Central memory CD8-positive, alpha-beta T cell (primary cell): ENCODE results near the gene YWHAB.
A peak's percentile ranks its signal among the peaks of the same experiment; 100 is the strongest.

Source experiments
- ATAC-seq: fragments of 150-1000 bp; cut with Tn5 transposase; replicated peaks from 2 replicates; pipeline ENCODE4 v1.10.0; 2022; ENCODE audit warnings: mild to moderate bottlenecking, moderate FRiP score, moderate number of reproducible peaks; ENCODE audit not compliant: poor library complexity, severe bottlenecking; ENCODE audit errors: extremely low read depth
- DNase-seq, 2 donors: peaks; one replicate each; pipeline ENCODE4 v3.0.0; 2021; ENCODE audit warnings: low spot score in 2 of 2
- H3K27ac Mint-ChIP-seq: one replicate; pipeline ENCODE4 v1.8.0; 2022; ENCODE audit warnings: low read depth, mild to moderate bottlenecking, moderate library complexity, mixed read lengths
- H3K27me3 Mint-ChIP-seq: one replicate; pipeline ENCODE4 v1.8.0; 2022; ENCODE audit warnings: mixed read lengths
- H3K36me3 Mint-ChIP-seq: one replicate; pipeline ENCODE4 v1.8.0; 2022; ENCODE audit warnings: mild to moderate bottlenecking, moderate library complexity, mixed read lengths; ENCODE audit not compliant: insufficient read depth
- H3K4me1 Mint-ChIP-seq: one replicate; pipeline ENCODE4 v1.8.0; 2022; ENCODE audit warnings: mixed read lengths
- H3K4me3 Mint-ChIP-seq: one replicate; pipeline ENCODE4 v1.8.0; 2022; ENCODE audit warnings: mild to moderate bottlenecking, moderate library complexity, mixed read lengths
- H3K9me3 Mint-ChIP-seq: one replicate; pipeline ENCODE4 v1.8.0; 2022; ENCODE audit warnings: mixed read lengths

The YWHAB gene

GRCh38 chr20:44952731-44953130 lies 67.2 kb downstream of the YWHAB start:
- ATAC-seq (no peak), DNase-seq (no peak)
- H3K4me3 Mint-ChIP-seq: no peak overlapping the region
- no peaks in the 10 kb centered on the region for H3K27me3 Mint-ChIP-seq
- H3K36me3 Mint-ChIP-seq: peaks cover 45% of the 10 kb centered on the region
- no peaks in the 10 kb centered on the region for H3K9me3 Mint-ChIP-seq
- H3K27ac Mint-ChIP-seq: peak overlapping the region; percentile 9
- H3K4me1 Mint-ChIP-seq: peaks cover 37% of the 10 kb centered on the region

GRCh38 chr20:44954211-44954610 lies 68.7 kb downstream of the YWHAB start:
- H3K36me3 Mint-ChIP-seq: peaks cover 39% of the 10 kb centered on the region
- no peaks in the 10 kb centered on the region for H3K9me3 Mint-ChIP-seq
- DNase-seq (no peak), ATAC-seq (no peak)
- no peak overlapping the region for H3K4me3 Mint-ChIP-seq
- H3K27me3 Mint-ChIP-seq: no peaks in the 10 kb centered on the region
- H3K27ac Mint-ChIP-seq: peak overlapping the region; percentile 13
- H3K4me1 Mint-ChIP-seq: peaks cover 52% of the 10 kb centered on the region

GRCh38 chr20:44955270-44955669 lies 69.8 kb downstream of the YWHAB start:
- ATAC-seq (no peak), DNase-seq (no peak)
- Mint-ChIP-seq H3K4me1 (peaks cover 55% of the 10 kb centered on the region), H3K4me3 (no peak overlapping the region), H3K27ac (no peak overlapping the region), H3K36me3 (peaks cover 38% of the 10 kb centered on the region), H3K9me3 (no peaks in the 10 kb centered on the region), H3K27me3 (no peaks in the 10 kb centered on the region)

- Mint-ChIP-seq H3K9me3 (no peaks in the 10 kb centered on the region), H3K36me3 (peaks cover 36% of the 10 kb centered on the region), H3K27me3 (no peaks in the 10 kb centered on the region), H3K4me1 (peaks cover 61% of the 10 kb centered on the region), H3K27ac (no peak overlapping the region), H3K4me3 (no peak overlapping the region)
- DNase-seq (no peak), ATAC-seq (no peak)
Observed at GRCh38 chr20:44956410-44956809, 70.9 kb downstream of the YWHAB start.
